ENCODE data around the gene MTTP. TPM values are rescaled to one million over a fixed set of nuclear protein-coding genes. Genes with fewer than 3 reads are reported as not detected.

The MTTP gene
- total and polyA plus RNA-seq, 4 donors = 0.04 to 0.57 (median 0.25) TPM

- no peaks in the 10 kb centered on the region for H3K27me3 ChIP-seq (ENCODE audit: control insufficient read depth in 3 of 3, insufficient read depth in 3 of 3, low read length in 2 of 3)
- ATAC-seq (ENCODE audit: insufficient read depth, low FRiP score) = no peak
- H3K4me3 ChIP-seq = no peak overlapping the region
- no peak overlapping the region for H3K27ac ChIP-seq (ENCODE audit: low read depth in 1 of 2, low read length in 1 of 2)
- 75 to 83% methylated on average over 4 of the region's 4 CpGs for WGBS, 2 donors
- no peaks in the 10 kb centered on the region for H3K36me3 ChIP-seq (ENCODE audit: control insufficient read depth in 4 of 4, insufficient read depth in 4 of 4, low read length in 4 of 4)
- peaks cover 0 to 42% (median 0%) of the 10 kb centered on the region in 5 donors for H3K4me1 ChIP-seq (ENCODE audit: control insufficient read depth in 5 of 5, insufficient read depth in 5 of 5, low read length in 5 of 5)
- no peaks in the 10 kb centered on the region for H3K9me3 ChIP-seq (ENCODE audit: control insufficient read depth in 4 of 4, insufficient read depth in 3 of 4, low read length in 3 of 4)
- no peak overlapping the region for H3K9ac ChIP-seq (ENCODE audit: insufficient read depth in 1 of 2, low read length in 2 of 2)
- no peak for TF ChIP-seq CTCF (IDR thresholded peaks at IDR 0.05; ENCODE audit: control extremely low read depth, extremely low read depth)
- peak; percentile 90 to 98 (median 98) for DNase-seq
These were observed 49.6 kb downstream of the MTTP start for GRCh38 chr4:99624141-99624719.

GRCh38 chr4:99625369-99625768 lies 50.7 kb downstream of the MTTP start:
- Histone ChIP-seq H3K36me3 (ENCODE audit: control insufficient read depth in 4 of 4, insufficient read depth in 4 of 4, low read length in 4 of 4) (no peaks in the 10 kb centered on the region), H3K9ac (ENCODE audit: insufficient read depth in 1 of 2, low read length in 2 of 2) (no peak overlapping the region), H3K9me3 (ENCODE audit: control insufficient read depth in 4 of 4, insufficient read depth in 3 of 4, low read length in 3 of 4) (no peaks in the 10 kb centered on the region), H3K4me3 (no peak overlapping the region), H3K27ac (ENCODE audit: low read depth in 1 of 2, low read length in 1 of 2) (no peak overlapping the region), H3K4me1 (ENCODE audit: control insufficient read depth in 5 of 5, insufficient read depth in 5 of 5, low read length in 5 of 5) (peaks cover 0 to 42% (median 0%) of the 10 kb centered on the region in 5 donors), H3K27me3 (ENCODE audit: control insufficient read depth in 3 of 3, insufficient read depth in 3 of 3, low read length in 2 of 3) (no peaks in the 10 kb centered on the region)
- no peak for TF ChIP-seq CTCF (IDR thresholded peaks at IDR 0.05; ENCODE audit: control extremely low read depth, extremely low read depth)
- DNase-seq (peak in 2 of 3 donors; percentile 25 to 33), ATAC-seq (ENCODE audit: insufficient read depth, low FRiP score) (no peak)
- 87 to 88% methylated on average over 5 of the region's 5 CpGs for WGBS, 2 donors

GRCh38 chr4:99628040-99628439 lies 53.4 kb downstream of the MTTP start:
- DNase-seq = peak in 1 of 3 donors; percentile 28
- 70 to 81% methylated on average over 1 of the region's 1 CpG for WGBS, 2 donors

More at GRCh38 chr4:99628040-99628439, 53.4 kb downstream of the MTTP start:
- no peak for TF ChIP-seq CTCF (IDR thresholded peaks at IDR 0.05; ENCODE audit: control extremely low read depth, extremely low read depth)
- Histone ChIP-seq H3K27me3 (ENCODE audit: control insufficient read depth in 3 of 3, insufficient read depth in 3 of 3, low read length in 2 of 3) (no peaks in the 10 kb centered on the region), H3K9me3 (ENCODE audit: control insufficient read depth in 4 of 4, insufficient read depth in 3 of 4, low read length in 3 of 4) (no peaks in the 10 kb centered on the region), H3K4me1 (ENCODE audit: control insufficient read depth in 5 of 5, insufficient read depth in 5 of 5, low read length in 5 of 5) (peaks cover 0 to 27% (median 0%) of the 10 kb centered on the region in 5 donors), H3K27ac (ENCODE audit: low read depth in 1 of 2, low read length in 1 of 2) (no peak overlapping the region), H3K4me3 (no peak overlapping the region), H3K9ac (ENCODE audit: insufficient read depth in 1 of 2, low read length in 2 of 2) (no peak overlapping the region), H3K36me3 (ENCODE audit: control insufficient read depth in 4 of 4, insufficient read depth in 4 of 4, low read length in 4 of 4) (no peaks in the 10 kb centered on the region)
- no peak for ATAC-seq (ENCODE audit: insufficient read depth, low FRiP score)

Measured in lung (tissue), 12 donors.